ENCODE data around the gene AP1M1. TPM values are rescaled to one million over a fixed set of nuclear protein-coding genes. Genes with fewer than 3 reads are reported as not detected.

AP1M1 gene
- total RNA-seq, 1 experiment from 2014 or later = 27.7 TPM

DNA sequence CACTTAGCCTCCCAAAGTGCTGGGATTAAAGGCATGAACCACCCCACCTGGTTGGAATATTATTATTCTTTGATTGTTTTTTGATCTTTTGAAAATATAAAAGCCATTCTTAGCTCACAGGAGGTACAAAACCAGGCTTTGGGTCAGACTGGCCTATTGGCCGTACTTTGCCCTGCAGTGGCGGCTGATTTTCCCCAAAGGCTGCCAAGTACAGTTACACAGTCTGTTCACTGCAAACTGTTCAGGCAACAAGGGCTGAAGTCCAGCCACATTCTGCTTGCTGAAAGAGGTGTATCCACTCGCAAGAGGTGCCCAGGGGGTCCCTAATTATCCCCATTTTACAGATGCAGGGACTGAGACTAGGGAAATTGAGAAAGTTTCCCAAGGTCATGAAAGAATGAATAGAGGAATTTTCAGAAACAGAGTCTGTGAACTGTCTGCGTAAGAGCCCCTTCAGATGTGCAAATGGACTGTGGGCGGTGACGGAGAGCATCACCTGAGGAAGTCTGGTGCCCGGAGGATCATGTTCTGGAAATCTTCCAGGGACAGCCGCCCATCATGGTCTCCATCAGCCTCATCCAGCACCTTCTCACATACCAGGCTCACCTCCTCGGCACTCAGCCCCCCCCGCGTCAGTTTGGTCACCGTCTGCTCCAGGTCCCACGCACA lies 33.4 kb upstream of the AP1M1 start:
- POLR2A ChIA-PET = interaction anchor here (0.5 kb wide), 1 partner anchor 153 kb away, joined by 5 read pairs; no protein-coding TSS in a partner anchor
- H3K4me1 Mint-ChIP-seq = no peaks in the 10 kb centered on the region
- no peaks in the 10 kb centered on the region for H3K27me3 Mint-ChIP-seq (ENCODE audit: low read depth)
- H3K36me3 Mint-ChIP-seq = no peaks in the 10 kb centered on the region
- H3K4me3 Mint-ChIP-seq = no peak overlapping the region
- ATAC-seq = no peak
- CTCF ChIA-PET = no interaction called here
- H3K27ac Mint-ChIP-seq = no peak overlapping the region
- no peaks in the 10 kb centered on the region for H3K9me3 Mint-ChIP-seq
- DNase-seq (ENCODE audit: low spot score) = no peak
- TF ChIP-seq CREB1 (CRISPR knock-in tag; IDR thresholded peaks at IDR 0.05) (no peak), GTF2I (CRISPR knock-in tag; conservative IDR thresholded peaks at IDR 0.05) (no peak)

DNA sequence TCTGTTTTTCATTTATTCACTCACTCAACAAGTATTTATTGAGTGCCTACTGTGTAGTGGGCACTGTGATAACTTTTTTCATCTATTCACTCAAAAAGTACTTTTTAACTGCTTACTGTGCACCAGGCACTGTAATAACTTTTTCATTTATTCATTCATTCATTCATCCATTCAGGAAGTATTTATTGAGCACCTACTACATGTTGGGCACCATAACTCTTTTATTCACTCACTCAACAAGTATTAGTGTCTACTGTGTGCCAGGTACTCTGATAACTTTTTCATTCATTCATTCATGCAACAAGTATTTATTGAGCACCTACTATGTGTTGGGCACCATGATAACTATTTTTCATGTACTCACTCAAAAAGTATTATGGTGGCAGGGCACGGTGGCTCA lies 31.3 kb upstream of the AP1M1 start:
- no peaks in the 10 kb centered on the region for H3K36me3 Mint-ChIP-seq
- no peaks in the 10 kb centered on the region for H3K4me1 Mint-ChIP-seq
- peaks cover 3% of the 10 kb centered on the region for H3K27me3 Mint-ChIP-seq (ENCODE audit: low read depth)
- H3K9me3 Mint-ChIP-seq = no peaks in the 10 kb centered on the region
- no peak overlapping the region for H3K4me3 Mint-ChIP-seq
- CTCF ChIA-PET = no interaction called here
- DNase-seq (ENCODE audit: low spot score) = no peak
- H3K27ac Mint-ChIP-seq = no peak overlapping the region
- POLR2A ChIA-PET = no interaction called here
- TF ChIP-seq OVOL2 (CRISPR knock-in tag; IDR thresholded peaks at IDR 0.05; ENCODE audit: borderline replicate concordance) (no peak), FOXJ3 (CRISPR knock-in tag; IDR thresholded peaks at IDR 0.05; ENCODE audit: borderline replicate concordance) (no peak), PRRX2 (CRISPR knock-in tag; IDR thresholded peaks at IDR 0.05) (no peak), JUN (CRISPR knock-in tag; IDR thresholded peaks at IDR 0.05) (no peak), GABPB1 (CRISPR knock-in tag; IDR thresholded peaks at IDR 0.05) (no peak), ZNF232 (CRISPR knock-in tag; IDR thresholded peaks at IDR 0.05) (no peak), RELA (CRISPR knock-in tag; IDR thresholded peaks at IDR 0.05; ENCODE audit: borderline replicate concordance) (no peak), SMAD3 (CRISPR knock-in tag; IDR thresholded peaks at IDR 0.05; ENCODE audit: borderline replicate concordance) (no peak), ZNF423 (CRISPR knock-in tag; IDR thresholded peaks at IDR 0.05) (no peak), ZNF219 (CRISPR knock-in tag; IDR thresholded peaks at IDR 0.05; ENCODE audit: borderline replicate concordance) (no peak), GTF2I (CRISPR knock-in tag; conservative IDR thresholded peaks at IDR 0.05) (no peak), SP1 (CRISPR knock-in tag; conservative IDR thresholded peaks at IDR 0.05) (no peak), CREM (CRISPR knock-in tag; IDR thresholded peaks at IDR 0.05) (no peak)
- TF ChIP-seq, protein P1, sequence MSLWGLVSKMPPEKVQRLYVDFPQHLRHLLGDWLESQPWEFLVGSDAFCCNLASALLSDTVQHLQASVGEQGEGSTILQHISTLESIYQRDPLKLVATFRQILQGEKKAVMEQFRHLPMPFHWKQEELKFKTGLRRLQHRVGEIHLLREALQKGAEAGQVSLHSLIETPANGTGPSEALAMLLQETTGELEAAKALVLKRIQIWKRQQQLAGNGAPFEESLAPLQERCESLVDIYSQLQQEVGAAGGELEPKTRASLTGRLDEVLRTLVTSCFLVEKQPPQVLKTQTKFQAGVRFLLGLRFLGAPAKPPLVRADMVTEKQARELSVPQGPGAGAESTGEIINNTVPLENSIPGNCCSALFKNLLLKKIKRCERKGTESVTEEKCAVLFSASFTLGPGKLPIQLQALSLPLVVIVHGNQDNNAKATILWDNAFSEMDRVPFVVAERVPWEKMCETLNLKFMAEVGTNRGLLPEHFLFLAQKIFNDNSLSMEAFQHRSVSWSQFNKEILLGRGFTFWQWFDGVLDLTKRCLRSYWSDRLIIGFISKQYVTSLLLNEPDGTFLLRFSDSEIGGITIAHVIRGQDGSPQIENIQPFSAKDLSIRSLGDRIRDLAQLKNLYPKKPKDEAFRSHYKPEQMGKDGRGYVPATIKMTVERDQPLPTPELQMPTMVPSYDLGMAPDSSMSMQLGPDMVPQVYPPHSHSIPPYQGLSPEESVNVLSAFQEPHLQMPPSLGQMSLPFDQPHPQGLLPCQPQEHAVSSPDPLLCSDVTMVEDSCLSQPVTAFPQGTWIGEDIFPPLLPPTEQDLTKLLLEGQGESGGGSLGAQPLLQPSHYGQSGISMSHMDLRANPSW (CRISPR knock-in tag; conservative IDR thresholded peaks at IDR 0.05; ENCODE audit: low read depth) = no peak
- TF ChIP-seq, protein P2, sequence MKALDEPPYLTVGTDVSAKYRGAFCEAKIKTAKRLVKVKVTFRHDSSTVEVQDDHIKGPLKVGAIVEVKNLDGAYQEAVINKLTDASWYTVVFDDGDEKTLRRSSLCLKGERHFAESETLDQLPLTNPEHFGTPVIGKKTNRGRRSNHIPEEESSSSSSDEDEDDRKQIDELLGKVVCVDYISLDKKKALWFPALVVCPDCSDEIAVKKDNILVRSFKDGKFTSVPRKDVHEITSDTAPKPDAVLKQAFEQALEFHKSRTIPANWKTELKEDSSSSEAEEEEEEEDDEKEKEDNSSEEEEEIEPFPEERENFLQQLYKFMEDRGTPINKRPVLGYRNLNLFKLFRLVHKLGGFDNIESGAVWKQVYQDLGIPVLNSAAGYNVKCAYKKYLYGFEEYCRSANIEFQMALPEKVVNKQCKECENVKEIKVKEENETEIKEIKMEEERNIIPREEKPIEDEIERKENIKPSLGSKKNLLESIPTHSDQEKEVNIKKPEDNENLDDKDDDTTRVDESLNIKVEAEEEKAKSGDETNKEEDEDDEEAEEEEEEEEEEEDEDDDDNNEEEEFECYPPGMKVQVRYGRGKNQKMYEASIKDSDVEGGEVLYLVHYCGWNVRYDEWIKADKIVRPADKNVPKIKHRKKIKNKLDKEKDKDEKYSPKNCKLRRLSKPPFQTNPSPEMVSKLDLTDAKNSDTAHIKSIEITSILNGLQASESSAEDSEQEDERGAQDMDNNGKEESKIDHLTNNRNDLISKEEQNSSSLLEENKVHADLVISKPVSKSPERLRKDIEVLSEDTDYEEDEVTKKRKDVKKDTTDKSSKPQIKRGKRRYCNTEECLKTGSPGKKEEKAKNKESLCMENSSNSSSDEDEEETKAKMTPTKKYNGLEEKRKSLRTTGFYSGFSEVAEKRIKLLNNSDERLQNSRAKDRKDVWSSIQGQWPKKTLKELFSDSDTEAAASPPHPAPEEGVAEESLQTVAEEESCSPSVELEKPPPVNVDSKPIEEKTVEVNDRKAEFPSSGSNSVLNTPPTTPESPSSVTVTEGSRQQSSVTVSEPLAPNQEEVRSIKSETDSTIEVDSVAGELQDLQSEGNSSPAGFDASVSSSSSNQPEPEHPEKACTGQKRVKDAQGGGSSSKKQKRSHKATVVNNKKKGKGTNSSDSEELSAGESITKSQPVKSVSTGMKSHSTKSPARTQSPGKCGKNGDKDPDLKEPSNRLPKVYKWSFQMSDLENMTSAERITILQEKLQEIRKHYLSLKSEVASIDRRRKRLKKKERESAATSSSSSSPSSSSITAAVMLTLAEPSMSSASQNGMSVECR (CRISPR knock-in tag; IDR thresholded peaks at IDR 0.05; ENCODE audit: borderline replicate concordance) = no peak
- TF ChIP-seq, protein P3, sequence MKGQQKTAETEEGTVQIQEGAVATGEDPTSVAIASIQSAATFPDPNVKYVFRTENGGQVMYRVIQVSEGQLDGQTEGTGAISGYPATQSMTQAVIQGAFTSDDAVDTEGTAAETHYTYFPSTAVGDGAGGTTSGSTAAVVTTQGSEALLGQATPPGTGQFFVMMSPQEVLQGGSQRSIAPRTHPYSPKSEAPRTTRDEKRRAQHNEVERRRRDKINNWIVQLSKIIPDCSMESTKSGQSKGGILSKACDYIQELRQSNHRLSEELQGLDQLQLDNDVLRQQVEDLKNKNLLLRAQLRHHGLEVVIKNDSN (CRISPR knock-in tag; IDR thresholded peaks at IDR 0.05) = no peak
- TF ChIP-seq, protein P4, sequence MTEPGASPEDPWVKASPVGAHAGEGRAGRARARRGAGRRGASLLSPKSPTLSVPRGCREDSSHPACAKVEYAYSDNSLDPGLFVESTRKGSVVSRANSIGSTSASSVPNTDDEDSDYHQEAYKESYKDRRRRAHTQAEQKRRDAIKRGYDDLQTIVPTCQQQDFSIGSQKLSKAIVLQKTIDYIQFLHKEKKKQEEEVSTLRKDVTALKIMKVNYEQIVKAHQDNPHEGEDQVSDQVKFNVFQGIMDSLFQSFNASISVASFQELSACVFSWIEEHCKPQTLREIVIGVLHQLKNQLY (CRISPR knock-in tag; IDR thresholded peaks at IDR 0.05) = no peak
- ATAC-seq = no peak
